Gastrocnemius medialis (tissue), 4 donors: ENCODE data around the gene UGGT1. TPM values are rescaled to one million over a fixed set of nuclear protein-coding genes. Genes with fewer than 3 reads are reported as not detected.
A peak's percentile ranks its signal among the peaks of the same experiment; 100 is the strongest.

ENCODE experiments used
- ATAC-seq, 2 donors: fragments of 150-250 bp; one replicate each; pipeline ENCODE4 v1.9.1; 2016
- DNase-seq, 2 donors: peaks; one replicate each; pipeline ENCODE4 v3.0.0-alpha.2; 2019
- H3K27ac ChIP-seq, 4 donors: fragments of 200-600 bp; sonication (generic); 1 replicate in 1 of 4; 2 replicates in 3 of 4; pipeline ENCODE4 v1.5.1; 2016 to 2018; ENCODE audit warnings: mild to moderate bottlenecking in 2 of 4, moderate library complexity in 1 of 4
- H3K27me3 ChIP-seq, 3 donors: fragments of 200-600 bp; sonication (generic) in 2 of 3; 1 replicate in 1 of 3; 2 replicates in 2 of 3; pipeline versions ENCODE4 v1.5.1 to v1.6.0; 2016 to 2019; ENCODE audit warnings: mild to moderate bottlenecking in 1 of 3, moderate library complexity in 1 of 3
- H3K36me3 ChIP-seq, 2 donors: fragments of 200-600 bp; sonication (generic) in 1 of 2; one replicate each; pipeline ENCODE4 v1.5.1; 2017 to 2018
- H3K4me1 ChIP-seq, 2 donors: fragments of 200-600 bp; sonication (generic) in 1 of 2; one replicate each; pipeline ENCODE4 v1.5.1; 2016 to 2017; ENCODE audit warnings: mild to moderate bottlenecking in 2 of 2
- H3K4me3 ChIP-seq, 4 donors: fragments of 200-600 bp; sonication (generic) in 3 of 4; 1 replicate in 1 of 4; 2 replicates in 3 of 4; pipeline ENCODE4 v1.5.1; 2016 to 2019; ENCODE audit warnings: mild to moderate bottlenecking in 2 of 4
- H3K9me3 ChIP-seq, 3 donors: fragments of 200-600 bp; sonication (generic) in 2 of 3; 1 replicate in 1 of 3; 2 replicates in 2 of 3; pipeline ENCODE4 v1.5.1; 2016 to 2019
- POLR2A ChIP-seq, 2 donors: fragments of 450-650 bp; IDR thresholded peaks; one replicate each; pipeline ENCODE4 v1.6.1; 2017; ENCODE audit warnings: antibody characterized with exemption in 2 of 2, mild to moderate bottlenecking in 2 of 2, moderate library complexity in 2 of 2
- in situ Hi-C, 4 donors: fragments of 200-750 bp; cut with MboI; loops; one replicate each; pipeline versions ENCODE4 v1.15.0 to v1.8.0; 2017; ENCODE audit warnings: low sequenced_read_pairs in 4 of 4
- intact Hi-C: fragments of 100-400 bp; cut with DNase I; formaldehyde crosslinking; loops from one replicate; pipeline ENCODE4 v1.15.1; 2023; ENCODE audit warnings: low total_unique reads
- total RNA-seq, 4 donors: library from RNA; depleted of rRNA; stranded (reverse); fragments of >200 nt; gene quantifications; one replicate each; pipeline versions ENCODE4 v1.1.0 to v1.2.3, GENCODE V29; 2016
- TF ChIP-seq, protein P1 (sequence below), 5 experiments: fragments of 450-650 bp in 3 of 5; fragments of 200-600 bp in 2 of 5; sonication (generic) in 2 of 5; IDR thresholded peaks in 4 of 5; conservative IDR thresholded peaks in 1 of 5; 1 replicate in 4 of 5; 2 replicates in 1 of 5; pipeline ENCODE4 v1.5.1; 2016 to 2019; ENCODE audit warnings: antibody characterized with exemption in 5 of 5, mild to moderate bottlenecking in 3 of 5, moderate library complexity in 3 of 5

UGGT1 gene
- total RNA-seq, 4 donors from 2014 or later = 35.1 to 51.7 (median 45.2) TPM

DNA sequence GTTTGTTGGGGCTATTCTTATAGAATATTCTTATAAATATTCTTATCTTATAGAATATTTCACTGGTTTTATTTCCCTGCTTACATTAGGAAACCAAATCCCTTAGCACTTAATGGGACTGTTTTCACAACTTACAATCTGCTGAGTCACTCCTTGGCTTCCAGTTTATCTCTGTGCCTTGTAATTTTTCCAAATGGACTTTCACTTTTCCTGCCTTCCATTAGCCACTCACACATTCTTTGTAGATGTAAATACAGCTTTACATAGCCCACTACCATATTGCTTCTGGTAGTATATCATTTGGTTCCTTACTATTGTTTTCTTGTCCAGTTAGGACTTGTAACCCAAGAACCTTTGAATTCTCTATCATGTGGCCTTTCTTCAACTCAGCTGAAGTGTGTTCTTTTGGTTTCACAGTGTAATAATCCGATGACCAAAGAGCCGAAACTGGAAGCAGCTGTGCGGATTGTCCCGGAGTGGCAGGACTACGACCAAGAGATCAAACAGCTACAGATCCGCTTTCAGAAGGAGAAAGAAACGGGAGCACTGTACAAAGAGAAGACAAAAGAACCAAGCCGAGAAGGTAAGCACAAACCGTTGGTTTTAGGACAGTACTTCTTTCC is 96.1 kb downstream of the UGGT1 start:
- peak overlapping the region; percentile 38 to 54 (median 52) for H3K4me3 ChIP-seq
- intact Hi-C loops = loop anchor here (5.0 kb wide), 2 partner anchors 160 to 220 kb away; partner anchors contain the start of gene SAP130
- H3K27ac ChIP-seq = peak overlapping the region; percentile 84 to 92 (median 86)

GRCh38 chr2:128195435-128195984 is 104.5 kb downstream of the UGGT1 start:
- no peak overlapping the region for H3K4me3 ChIP-seq
- no peak for ATAC-seq
- TF ChIP-seq, protein P1, sequence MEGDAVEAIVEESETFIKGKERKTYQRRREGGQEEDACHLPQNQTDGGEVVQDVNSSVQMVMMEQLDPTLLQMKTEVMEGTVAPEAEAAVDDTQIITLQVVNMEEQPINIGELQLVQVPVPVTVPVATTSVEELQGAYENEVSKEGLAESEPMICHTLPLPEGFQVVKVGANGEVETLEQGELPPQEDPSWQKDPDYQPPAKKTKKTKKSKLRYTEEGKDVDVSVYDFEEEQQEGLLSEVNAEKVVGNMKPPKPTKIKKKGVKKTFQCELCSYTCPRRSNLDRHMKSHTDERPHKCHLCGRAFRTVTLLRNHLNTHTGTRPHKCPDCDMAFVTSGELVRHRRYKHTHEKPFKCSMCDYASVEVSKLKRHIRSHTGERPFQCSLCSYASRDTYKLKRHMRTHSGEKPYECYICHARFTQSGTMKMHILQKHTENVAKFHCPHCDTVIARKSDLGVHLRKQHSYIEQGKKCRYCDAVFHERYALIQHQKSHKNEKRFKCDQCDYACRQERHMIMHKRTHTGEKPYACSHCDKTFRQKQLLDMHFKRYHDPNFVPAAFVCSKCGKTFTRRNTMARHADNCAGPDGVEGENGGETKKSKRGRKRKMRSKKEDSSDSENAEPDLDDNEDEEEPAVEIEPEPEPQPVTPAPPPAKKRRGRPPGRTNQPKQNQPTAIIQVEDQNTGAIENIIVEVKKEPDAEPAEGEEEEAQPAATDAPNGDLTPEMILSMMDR (IDR thresholded peaks at IDR 0.05 in 4 of 5, conservative IDR thresholded peaks at IDR 0.05 in 1 of 5) = no peak
- TF ChIP-seq POLR2A (IDR thresholded peaks at IDR 0.05) = no peak
- H3K36me3 ChIP-seq = peaks cover 0 to 9% of the 10 kb centered on the region in 2 donors
- in situ Hi-C loops (no loop called here), intact Hi-C loops (no loop called here)
- no peaks in the 10 kb centered on the region for H3K27me3 ChIP-seq
- H3K9me3 ChIP-seq = no peaks in the 10 kb centered on the region
- peaks cover 35 to 37% of the 10 kb centered on the region in 2 donors for H3K4me1 ChIP-seq
- no peak for DNase-seq
- no peak overlapping the region for H3K27ac ChIP-seq

More for the DNA sequence above, 96.1 kb downstream of the UGGT1 start:
- TF ChIP-seq, protein P1 (IDR thresholded peaks at IDR 0.05 in 4 of 5, conservative IDR thresholded peaks at IDR 0.05 in 1 of 5) = no peak
- TF ChIP-seq POLR2A (IDR thresholded peaks at IDR 0.05) = peak; percentile 19 to 37
- peaks cover 7 to 18% of the 10 kb centered on the region in 2 donors for H3K4me1 ChIP-seq
- peaks cover 0 to 33% of the 10 kb centered on the region in 2 donors for H3K36me3 ChIP-seq
- DNase-seq (peak; percentile 66 to 75), ATAC-seq (peak; percentile 98)
- no peaks in the 10 kb centered on the region for H3K27me3 ChIP-seq
- in situ Hi-C loops = loop anchor here in 1 of 4 donors (10.0 kb wide), 1 partner anchor 48 kb away; no protein-coding TSS in a partner anchor
- H3K9me3 ChIP-seq = no peaks in the 10 kb centered on the region

GRCh38 chr2:128196026-128196425 is 105.0 kb downstream of the UGGT1 start:
- Histone ChIP-seq H3K4me1 (peaks cover 32 to 37% of the 10 kb centered on the region in 2 donors), H3K27ac (no peak overlapping the region), H3K27me3 (no peaks in the 10 kb centered on the region), H3K4me3 (no peak overlapping the region), H3K9me3 (no peaks in the 10 kb centered on the region), H3K36me3 (peaks cover 0 to 3% of the 10 kb centered on the region in 2 donors)
- TF ChIP-seq, protein P1 (IDR thresholded peaks at IDR 0.05 in 4 of 5, conservative IDR thresholded peaks at IDR 0.05 in 1 of 5) = no peak
- TF ChIP-seq POLR2A (IDR thresholded peaks at IDR 0.05) = no peak
- ATAC-seq (no peak), DNase-seq (no peak)
- intact Hi-C loops = no loop called here
- in situ Hi-C loops = no loop called here

GRCh38 chr2:128196471-128196931 is 105.5 kb downstream of the UGGT1 start:
- H3K27ac ChIP-seq = no peak overlapping the region
- H3K9me3 ChIP-seq = no peaks in the 10 kb centered on the region
- in situ Hi-C loops (no loop called here), intact Hi-C loops (no loop called here)
- no peak for TF ChIP-seq POLR2A (IDR thresholded peaks at IDR 0.05)
- TF ChIP-seq, protein P1 (IDR thresholded peaks at IDR 0.05 in 4 of 5, conservative IDR thresholded peaks at IDR 0.05 in 1 of 5) = no peak
- no peak overlapping the region for H3K4me3 ChIP-seq
- H3K4me1 ChIP-seq = peaks cover 32 to 37% of the 10 kb centered on the region in 2 donors
- no peaks in the 10 kb centered on the region for H3K36me3 ChIP-seq
- H3K27me3 ChIP-seq = no peaks in the 10 kb centered on the region
- DNase-seq = no peak
- no peak for ATAC-seq
